Smooth muscle cell (in vitro differentiated cells): ENCODE data around the gene PRAC2. TPM values are rescaled to one million over a fixed set of nuclear protein-coding genes. Genes with fewer than 3 reads are reported as not detected.
A peak's percentile ranks its signal among the peaks of the same experiment; 100 is the strongest.

Experiments
- DNase-seq: peaks from one replicate; lab custom pipeline; 2025; ENCODE audit not compliant: unreplicated experiment; lab: John Stamatoyannopoulos, UW
- H2AFZ ChIP-seq: fragments of 200-600 bp; sonication (generic); 2 replicates; pipeline ENCODE4 v1.6.0; 2016; ENCODE audit warnings: antibody characterized with exemption, low read depth, mild to moderate bottlenecking
- H3F3A ChIP-seq: fragments of 200-600 bp; sonication (generic); 2 replicates; pipeline ENCODE4 v1.6.0; 2017; ENCODE audit warnings: antibody characterized with exemption, low read depth
- H3K27ac ChIP-seq: fragments of 200-600 bp; sonication (generic); 2 replicates; pipeline ENCODE4 v1.5.1; 2016; ENCODE audit warnings: low read depth, mild to moderate bottlenecking
- H3K27me3 ChIP-seq: fragments of 200-600 bp; sonication (generic); 2 replicates; pipeline ENCODE4 v1.6.1; 2016; ENCODE audit warnings: low read depth, mild to moderate bottlenecking
- H3K36me3 ChIP-seq: fragments of 200-600 bp; sonication (generic); 2 replicates; pipeline ENCODE4 v1.5.1; 2016; ENCODE audit warnings: low read depth
- H3K4me1 ChIP-seq: fragments of 200-600 bp; sonication (generic); 2 replicates; pipeline ENCODE4 v1.5.1; 2016; ENCODE audit warnings: low read depth
- H3K4me2 ChIP-seq: fragments of 200-600 bp; sonication (generic); 2 replicates; pipeline ENCODE4 v1.6.0; 2016; ENCODE audit warnings: mild to moderate bottlenecking
- H3K4me3 ChIP-seq: fragments of 200-600 bp; sonication (generic); 2 replicates; pipeline ENCODE4 v1.5.1; 2016; ENCODE audit warnings: mild to moderate bottlenecking
- H3K79me2 ChIP-seq: fragments of 200-600 bp; sonication (generic); 2 replicates; pipeline ENCODE4 v1.6.0; 2016; ENCODE audit warnings: low read depth, mild to moderate bottlenecking
- H3K9ac ChIP-seq: fragments of 200-600 bp; sonication (generic); 2 replicates; pipeline ENCODE4 v1.6.0; 2016; ENCODE audit warnings: low read depth
- H3K9me3 ChIP-seq: fragments of 200-600 bp; sonication (generic); replicated peaks from 2 replicates; pipeline ENCODE4 v1.5.1; 2016; ENCODE audit warnings: low read depth
- H4K20me1 ChIP-seq: fragments of 200-600 bp; sonication (generic); 2 replicates; pipeline ENCODE4 v1.6.0; 2016; ENCODE audit warnings: low read depth
- CTCF ChIP-seq: fragments of 200-600 bp; sonication (generic); IDR thresholded peaks from 2 replicates; pipeline ENCODE4 v1.5.1; 2017; ENCODE audit warnings: borderline replicate concordance, mild to moderate bottlenecking, antibody characterized with exemption; ENCODE audit not compliant: insufficient read depth, poor library complexity, severe bottlenecking
- WGBS: methylation state at CpG from one replicate; pipeline ENCODE4 v1.1.7; 2016; ENCODE audit warnings: low lambda C conversion rate; 5-methylcytosine and 5-hydroxymethylcytosine counted together
- polyA plus RNA-seq: library from polyadenylated mRNA; unstranded; fragments of >200 nt; fragmentation: Nextera tagmentation; extraction: Ambion mirVana; gene quantifications from 2 replicates; pipeline ENCODE4 v1.2.1, GENCODE V29; 2016
- total RNA-seq: library from RNA; depleted of rRNA; stranded (reverse); fragments of >200 nt; gene quantifications from 2 replicates; pipeline ENCODE4 v1.2.3, GENCODE V29; 2014

PRAC2 gene
- total and polyA plus RNA-seq, 2 experiments from 2014 or later, result 3.5 to 7.8 TPM

GRCh38 chr17:48720266-48721008 is 2.5 kb upstream of the PRAC2 start:
- Histone ChIP-seq H3K4me1 (no peaks in the 10 kb centered on the region), H2AFZ (no peak overlapping the region), H4K20me1 (no peaks in the 10 kb centered on the region), H3K9me3 (no peaks in the 10 kb centered on the region), H3K27me3 (peaks cover 22% of the 10 kb centered on the region), H3K36me3 (no peaks in the 10 kb centered on the region), H3K9ac (peak overlapping the region; percentile 77), H3K79me2 (peaks cover 10% of the 10 kb centered on the region), H3F3A (peaks cover 10% of the 10 kb centered on the region), H3K27ac (peak overlapping the region; percentile 89), H3K4me3 (peak overlapping the region; percentile 40), H3K4me2 (peak overlapping the region; percentile 87)
- WGBS, result 22% methylated on average over 11 of the region's 11 CpGs
- TF ChIP-seq CTCF, result no peak
- no peak for DNase-seq

- Histone ChIP-seq H3F3A (peaks cover 10% of the 10 kb centered on the region), H3K36me3 (no peaks in the 10 kb centered on the region), H3K27me3 (peaks cover 28% of the 10 kb centered on the region), H2AFZ (no peak overlapping the region), H3K4me2 (peak overlapping the region; percentile 87), H4K20me1 (no peaks in the 10 kb centered on the region), H3K4me3 (no peak overlapping the region), H3K79me2 (peaks cover 10% of the 10 kb centered on the region), H3K9ac (no peak overlapping the region), H3K9me3 (no peaks in the 10 kb centered on the region), H3K27ac (peak overlapping the region; percentile 89), H3K4me1 (no peaks in the 10 kb centered on the region)
- 93% methylated on average over 1 of the region's 1 CpG for WGBS
- no peak for TF ChIP-seq CTCF
- DNase-seq, result no peak
Observed at GRCh38 chr17:48721009-48721402, 2.0 kb upstream of the PRAC2 start.

- Histone ChIP-seq H3K4me3 (peak within 1 kb of the TSS; percentile 42), H3K79me2 (peaks cover under 1% of the 10 kb centered on the region), H3K27me3 (peaks cover 41% of the 10 kb centered on the region), H3F3A (peaks cover 10% of the 10 kb centered on the region), H2AFZ (peak within 1 kb of the TSS; percentile 60), H3K4me2 (peak within 1 kb of the TSS; percentile 83), H3K9me3 (no peaks in the 10 kb centered on the region), H3K9ac (peak within 1 kb of the TSS; percentile 11), H3K27ac (peak within 1 kb of the TSS; percentile 34), H4K20me1 (no peaks in the 10 kb centered on the region), H3K4me1 (no peaks in the 10 kb centered on the region), H3K36me3 (no peaks in the 10 kb centered on the region)
- TF ChIP-seq CTCF, result no peak
- DNase-seq, result no peak
- WGBS, result 18% methylated on average over 21 of the region's 21 CpGs
Observed at GRCh38 chr17:48722201-48722907, 631 bp upstream of the PRAC2 start, which contains the start of gene PRAC1. PRAC1 (minus strand) TSS chr17:48722518; CDS start chr17:48722392, 126 bp downstream.
